BLaER1 treated with 17β-estradiol and CSF1 and Interleukin-3, amounts not matched to agents 10 nM and 100 nM (cell line): ENCODE data around the gene SYT8.

Source experiments
- H3K27ac ChIP-seq, 11 experiments: shearing (Covaris generic); formaldehyde crosslinking; 2 replicates each; pipeline ENCODE4 v1.8.1; 2022
- H3K27me3 ChIP-seq, 11 experiments: shearing (Covaris generic); formaldehyde crosslinking; 2 replicates each; pipeline ENCODE4 v1.8.1; 2022
- H3K36me3 ChIP-seq, 11 experiments: shearing (Covaris generic); formaldehyde crosslinking; 2 replicates each; pipeline ENCODE4 v1.8.1; 2022
- H3K4me1 ChIP-seq, 10 experiments: shearing (Covaris generic); formaldehyde crosslinking; 2 replicates each; pipeline ENCODE4 v1.8.1; 2022
- H3K4me2 ChIP-seq, 11 experiments: shearing (Covaris generic); formaldehyde crosslinking; 2 replicates each; pipeline ENCODE4 v1.8.1; 2022
- H3K4me3 ChIP-seq, 10 experiments: shearing (Covaris generic); formaldehyde crosslinking; 2 replicates each; pipeline ENCODE4 v1.8.1; 2022
- H3K9ac ChIP-seq, 11 experiments: shearing (Covaris generic); formaldehyde crosslinking; 2 replicates each; pipeline ENCODE4 v1.8.1; 2022
- H3K9me3 ChIP-seq, 11 experiments: shearing (Covaris generic); formaldehyde crosslinking; replicated peaks in 1 of 11; 2 replicates each; pipeline ENCODE4 v1.8.1; 2022
- H4K20me1 ChIP-seq, 11 experiments: shearing (Covaris generic); formaldehyde crosslinking; 2 replicates each; pipeline ENCODE4 v1.8.1; 2022
- Cebpa-rat ChIP-seq, 11 experiments: shearing (Covaris generic); IDR thresholded peaks; 2 replicates each; pipeline ENCODE4 v1.8.1; 2022

Gene SYT8

GRCh38 chr11:1854949-1855885, 20.4 kb downstream of the SYT8 start:
- H3K36me3 ChIP-seq = no peaks in the 10 kb centered on the region
- no peak for TF ChIP-seq Cebpa-rat (IDR thresholded peaks at IDR 0.05)
- peaks cover 0 to 51% (median 16%) of the 10 kb centered on the region in 11 experiments; a peak in 14 of 22 replicates for H4K20me1 ChIP-seq
- H3K4me1 ChIP-seq = peaks cover 69 to 78% (median 73%) of the 10 kb centered on the region in 10 experiments
- no peaks in the 10 kb centered on the region for H3K9me3 ChIP-seq
- peak overlapping the region; percentile 89 to 100 (median 99) for H3K4me2 ChIP-seq
- peaks cover 0 to 18% (median 5%) of the 10 kb centered on the region in 11 experiments; a peak in 2 of 22 replicates for H3K27me3 ChIP-seq
- peak overlapping the region in 8 of 10 experiments; percentile 42 to 65 (median 51); a peak in 10 of 20 replicates for H3K4me3 ChIP-seq
- H3K9ac ChIP-seq = peak overlapping the region in 9 of 11 experiments; percentile 15 to 89 (median 56); a peak in 4 of 22 replicates
- peak overlapping the region in 1 of 11 experiments; percentile 29; a peak in 1 of 22 replicates for H3K27ac ChIP-seq

DNA sequence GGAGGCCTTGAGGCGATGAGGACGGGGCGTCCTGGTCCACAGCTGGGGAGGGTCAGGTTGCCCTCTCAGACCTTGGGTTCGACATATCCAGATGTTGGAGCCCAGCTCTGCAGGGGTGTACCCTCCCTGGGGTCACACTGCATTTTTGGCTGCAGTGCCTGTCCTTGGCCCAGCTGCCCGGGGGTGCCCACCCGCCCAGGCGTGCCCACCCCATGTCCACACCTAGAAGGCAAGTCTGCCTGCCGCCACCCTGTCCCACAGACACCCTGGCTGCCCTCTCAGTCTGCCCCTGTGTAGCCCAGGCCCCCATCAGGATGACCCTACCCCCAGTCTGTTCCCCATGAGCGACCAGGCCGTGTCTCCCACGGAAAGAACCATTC, 21.1 kb downstream of the SYT8 start:
- Histone ChIP-seq H3K4me2 (peak overlapping the region; percentile 89 to 100 (median 99)), H3K27ac (no peak overlapping the region)
- no peak for TF ChIP-seq Cebpa-rat (IDR thresholded peaks at IDR 0.05)

DNA sequence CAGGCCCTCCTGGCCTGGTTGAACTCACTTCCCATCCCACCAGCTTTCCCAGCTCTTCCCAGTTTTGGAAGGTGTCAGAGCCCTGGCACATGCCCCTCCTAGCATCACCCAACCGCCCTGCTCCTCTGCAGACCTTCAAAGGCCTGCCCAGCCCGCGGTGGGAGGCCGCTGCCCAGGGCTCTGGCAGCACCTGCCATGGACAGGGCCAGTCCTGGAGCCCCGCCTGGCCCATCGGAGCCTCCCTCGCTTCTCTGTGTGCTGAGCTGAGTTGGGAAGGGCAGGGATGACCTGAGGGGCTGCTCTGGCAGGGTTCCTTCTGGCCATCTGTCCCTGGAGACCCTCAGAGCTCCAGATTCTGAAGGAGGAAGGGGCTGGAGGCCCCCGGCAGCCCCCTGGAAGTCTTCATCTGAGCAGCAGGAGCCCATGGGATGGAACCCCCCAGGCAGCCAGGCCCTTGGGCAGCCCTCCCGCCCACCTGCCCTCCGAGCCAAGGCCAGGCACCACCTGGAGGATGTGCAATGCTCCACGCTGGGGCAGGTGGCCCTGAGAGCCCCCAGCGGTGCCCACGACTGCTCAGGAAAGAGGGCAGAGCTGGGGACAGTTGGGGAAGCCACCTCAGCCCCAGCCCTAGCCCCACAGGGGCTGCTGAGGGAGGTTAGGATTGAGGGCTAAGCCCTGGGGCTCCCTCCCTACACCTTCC, 21.7 kb downstream of the SYT8 start:
- H3K9ac ChIP-seq = peak overlapping the region in 4 of 11 experiments; percentile 16 to 47 (median 24); a peak in 3 of 22 replicates
- H3K4me1 ChIP-seq = peaks cover 58 to 65% (median 60%) of the 10 kb centered on the region in 10 experiments
- H3K27ac ChIP-seq = no peak overlapping the region

More for the DNA sequence above, 21.1 kb downstream of the SYT8 start:
- Histone ChIP-seq H3K4me3 (no peak overlapping the region), H3K9ac (peak overlapping the region in 2 of 11 experiments; percentile 76 to 89; a peak in 2 of 22 replicates), H3K9me3 (no peaks in the 10 kb centered on the region), H4K20me1 (peaks cover 0 to 51% (median 16%) of the 10 kb centered on the region in 11 experiments; a peak in 14 of 22 replicates), H3K27me3 (peaks cover 0 to 18% (median 5%) of the 10 kb centered on the region in 11 experiments; a peak in 2 of 22 replicates), H3K36me3 (no peaks in the 10 kb centered on the region), H3K4me1 (peaks cover 64 to 71% (median 66%) of the 10 kb centered on the region in 10 experiments)

DNA sequence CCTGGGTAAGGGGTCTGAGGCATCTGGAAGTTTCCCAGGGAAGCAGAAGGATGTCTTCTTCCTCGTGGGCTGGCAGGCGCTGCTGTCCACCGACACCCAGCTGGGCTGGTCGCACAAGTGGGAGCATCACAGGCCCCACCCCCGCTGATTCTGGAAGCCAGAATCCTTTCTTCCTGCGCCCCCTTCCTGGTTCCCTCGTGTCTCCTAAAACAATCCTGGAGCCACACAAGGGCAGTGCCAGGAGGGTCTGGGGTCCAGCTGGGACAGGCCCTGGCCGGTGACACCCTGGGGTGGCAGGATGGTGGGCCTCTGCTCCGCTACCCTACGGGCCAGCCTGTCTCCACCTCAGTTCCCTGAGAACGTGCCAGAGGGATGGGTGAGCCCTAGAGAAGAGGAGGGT, 22.3 kb downstream of the SYT8 start:
- H3K27me3 ChIP-seq = peaks cover 0 to 19% (median 7%) of the 10 kb centered on the region in 11 experiments; a peak in 9 of 22 replicates

More for the DNA sequence above, 21.7 kb downstream of the SYT8 start:
- Histone ChIP-seq H4K20me1 (peaks cover 0 to 48% (median 16%) of the 10 kb centered on the region in 11 experiments; a peak in 14 of 22 replicates), H3K9me3 (no peaks in the 10 kb centered on the region), H3K36me3 (no peaks in the 10 kb centered on the region), H3K27me3 (peaks cover 0 to 18% (median 5%) of the 10 kb centered on the region in 11 experiments; a peak in 2 of 22 replicates), H3K4me2 (peak overlapping the region; percentile 89 to 100 (median 99)), H3K4me3 (no peak overlapping the region)
- no peak for TF ChIP-seq Cebpa-rat (IDR thresholded peaks at IDR 0.05)

DNA sequence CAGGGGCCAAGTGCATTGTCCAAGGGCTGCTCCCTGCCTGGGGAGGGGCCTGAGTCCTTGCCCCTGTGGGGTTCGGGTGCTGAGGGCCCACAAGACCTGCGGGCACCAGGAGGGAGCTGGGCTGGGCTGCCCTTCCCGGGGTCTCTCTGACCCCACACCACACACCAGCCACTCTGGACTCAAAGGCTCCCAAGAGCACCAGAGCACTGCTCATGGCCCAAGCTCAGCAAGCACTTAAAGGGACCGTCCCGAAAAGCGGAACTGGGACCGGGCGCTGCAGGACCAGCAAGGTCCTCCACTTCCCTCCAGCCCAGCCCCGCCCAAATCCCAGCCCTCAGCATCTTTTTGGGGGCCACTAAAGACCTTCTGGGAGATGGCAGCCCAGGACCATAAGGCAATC, 23.4 kb downstream of the SYT8 start:
- Histone ChIP-seq H3K9me3 (no peaks in the 10 kb centered on the region), H3K36me3 (no peaks in the 10 kb centered on the region), H3K4me1 (peaks cover 42 to 54% (median 46%) of the 10 kb centered on the region in 10 experiments), H3K4me2 (peak overlapping the region in 1 of 11 experiments; percentile 18; a peak in 1 of 22 replicates), H3K4me3 (no peak overlapping the region), H3K27me3 (peaks cover 7 to 23% (median 13%) of the 10 kb centered on the region in 11 experiments; a peak in 18 of 22 replicates), H4K20me1 (peaks cover 0 to 57% (median 16%) of the 10 kb centered on the region in 11 experiments; a peak in 12 of 22 replicates), H3K27ac (no peak overlapping the region), H3K9ac (no peak overlapping the region)
- TF ChIP-seq Cebpa-rat (IDR thresholded peaks at IDR 0.05) = no peak

More for the DNA sequence above, 22.3 kb downstream of the SYT8 start:
- Histone ChIP-seq H3K9me3 (no peaks in the 10 kb centered on the region), H3K36me3 (no peaks in the 10 kb centered on the region), H3K4me3 (no peak overlapping the region), H3K27ac (no peak overlapping the region), H3K9ac (peak overlapping the region in 2 of 11 experiments; percentile 16 to 47; a peak in 1 of 22 replicates), H4K20me1 (peaks cover 0 to 48% (median 16%) of the 10 kb centered on the region in 11 experiments; a peak in 12 of 22 replicates), H3K4me2 (peak overlapping the region; percentile 89 to 100 (median 99); a peak in 20 of 22 replicates), H3K4me1 (peaks cover 52 to 59% (median 54%) of the 10 kb centered on the region in 10 experiments)
- no peak for TF ChIP-seq Cebpa-rat (IDR thresholded peaks at IDR 0.05)

DNA sequence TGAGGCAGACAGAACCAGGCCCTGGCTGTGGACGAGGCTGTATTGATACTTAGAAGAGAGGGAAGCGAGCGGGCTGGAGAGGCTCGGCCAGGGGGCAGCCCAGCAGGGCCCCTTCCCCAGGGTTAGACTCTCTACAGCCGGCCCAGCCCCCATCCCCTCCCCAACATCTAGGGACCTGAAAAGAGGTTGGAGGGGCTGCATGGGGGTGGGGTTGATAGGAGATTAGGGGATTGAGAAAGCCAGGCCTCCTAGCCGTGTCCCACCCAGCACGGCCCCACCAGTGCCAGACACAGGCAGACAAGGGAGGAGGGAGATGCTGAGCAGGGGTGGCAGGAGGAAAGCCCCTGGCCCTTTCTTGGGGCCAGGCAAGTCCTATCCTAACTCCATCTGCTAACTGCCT, 23.8 kb downstream of the SYT8 start:
- H4K20me1 ChIP-seq = peaks cover 0 to 61% (median 16%) of the 10 kb centered on the region in 11 experiments; a peak in 12 of 22 replicates
- H3K4me3 ChIP-seq = no peak overlapping the region
- no peaks in the 10 kb centered on the region for H3K9me3 ChIP-seq
- H3K27me3 ChIP-seq = peaks cover 7 to 27% (median 17%) of the 10 kb centered on the region in 11 experiments; a peak in 18 of 22 replicates
- no peak for TF ChIP-seq Cebpa-rat (IDR thresholded peaks at IDR 0.05)
- no peak overlapping the region for H3K9ac ChIP-seq
- no peak overlapping the region for H3K27ac ChIP-seq
- H3K36me3 ChIP-seq = no peaks in the 10 kb centered on the region
- H3K4me2 ChIP-seq = peak overlapping the region in 1 of 11 experiments; percentile 18; a peak in 1 of 22 replicates
- peaks cover 38 to 54% (median 46%) of the 10 kb centered on the region in 10 experiments for H3K4me1 ChIP-seq

- peaks cover 7 to 28% (median 20%) of the 10 kb centered on the region in 11 experiments; a peak in 18 of 22 replicates for H3K27me3 ChIP-seq
Measured at GRCh38 chr11:1859004-1859403, 24.2 kb downstream of the SYT8 start.

GRCh38 chr11:1860108-1860507, 25.3 kb downstream of the SYT8 start:
- Histone ChIP-seq H3K9ac (no peak overlapping the region), H3K27ac (no peak overlapping the region), H3K27me3 (peaks cover 6 to 35% (median 27%) of the 10 kb centered on the region in 11 experiments; a peak in 21 of 22 replicates), H3K4me2 (no peak overlapping the region), H3K9me3 (no peaks in the 10 kb centered on the region), H3K36me3 (no peaks in the 10 kb centered on the region), H3K4me1 (peaks cover 29 to 54% (median 42%) of the 10 kb centered on the region in 10 experiments), H3K4me3 (no peak overlapping the region), H4K20me1 (peaks cover 0 to 70% (median 11%) of the 10 kb centered on the region in 11 experiments; a peak in 17 of 22 replicates)
- no peak for TF ChIP-seq Cebpa-rat (IDR thresholded peaks at IDR 0.05)

More at GRCh38 chr11:1859004-1859403, 24.2 kb downstream of the SYT8 start:
- no peak overlapping the region for H3K9ac ChIP-seq
- H3K4me3 ChIP-seq = no peak overlapping the region
- no peak for TF ChIP-seq Cebpa-rat (IDR thresholded peaks at IDR 0.05)
- peaks cover 34 to 54% (median 44%) of the 10 kb centered on the region in 10 experiments for H3K4me1 ChIP-seq
- no peak overlapping the region for H3K4me2 ChIP-seq
- H3K27ac ChIP-seq = no peak overlapping the region
- H3K9me3 ChIP-seq = no peaks in the 10 kb centered on the region
- H3K36me3 ChIP-seq = no peaks in the 10 kb centered on the region
- peaks cover 0 to 65% (median 14%) of the 10 kb centered on the region in 11 experiments; a peak in 12 of 22 replicates for H4K20me1 ChIP-seq
